ENCODE measurements around the gene GPR142.

Gene GPR142

DNA sequence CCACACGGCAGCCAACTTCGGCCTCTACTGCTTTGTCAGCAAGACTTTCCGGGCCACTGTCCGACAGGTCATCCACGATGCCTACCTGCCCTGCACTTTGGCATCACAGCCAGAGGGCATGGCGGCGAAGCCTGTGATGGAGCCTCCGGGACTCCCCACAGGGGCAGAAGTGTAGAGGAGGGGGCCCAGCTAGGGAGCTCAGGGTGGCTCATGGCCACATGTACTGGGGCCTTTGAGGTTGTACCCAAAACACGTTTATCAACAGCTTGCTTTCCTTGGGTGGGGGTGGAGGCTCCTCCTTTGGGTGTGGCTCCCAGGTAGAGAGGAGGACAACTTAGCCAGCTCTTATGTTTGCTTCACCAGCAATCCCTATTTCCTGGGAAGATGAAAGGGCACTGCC is 5.1 kb downstream of the GPR142 start:
- Mint-ChIP-seq H3K9me3 (ENCODE audit: low read depth) (no peaks in the 10 kb centered on the region), H3K4me1 (ENCODE audit: low read depth) (peaks cover 12% of the 10 kb centered on the region), H3K27me3 (peaks cover 2% of the 10 kb centered on the region), H3K27ac (no peak overlapping the region), H3K4me3 (no peak overlapping the region), H3K36me3 (no peaks in the 10 kb centered on the region)

DNA sequence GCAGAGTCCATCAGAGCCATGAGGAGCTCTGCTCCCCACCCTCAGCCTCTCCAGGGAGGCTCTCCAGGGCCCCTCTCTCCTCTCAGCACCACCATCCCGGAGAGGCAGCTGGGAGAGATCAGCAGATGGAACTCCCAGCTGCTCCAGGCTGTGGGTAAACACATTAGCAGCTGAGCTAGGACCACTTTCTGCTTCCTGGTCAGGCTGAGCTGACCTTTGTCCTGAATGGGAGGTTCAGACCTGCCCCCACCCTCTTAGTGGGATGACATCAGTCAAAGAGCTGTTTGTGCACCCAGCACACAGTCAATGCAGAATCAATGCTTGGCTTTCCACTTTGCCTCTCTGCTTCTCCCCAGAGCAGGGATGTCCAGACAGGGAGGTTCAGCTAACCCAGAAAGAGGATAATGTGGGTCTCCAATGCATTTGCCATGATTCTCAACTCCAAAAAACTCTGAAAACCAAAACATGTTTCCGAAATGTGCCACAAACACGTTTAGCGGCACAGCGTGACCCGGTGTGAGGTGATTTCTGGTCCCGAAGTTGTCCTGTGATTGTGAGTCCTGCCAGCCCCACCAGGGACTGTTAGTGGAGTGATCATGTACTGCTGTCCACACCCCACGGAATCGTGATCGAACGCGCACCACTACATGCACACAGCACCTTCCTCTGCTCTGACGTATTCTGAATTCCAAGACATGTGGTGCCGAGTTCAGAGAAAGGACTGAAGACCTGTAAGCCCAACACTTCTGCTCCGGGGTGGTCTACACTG is 6.7 kb downstream of the GPR142 start:
- no peaks in the 10 kb centered on the region for H3K9me3 Mint-ChIP-seq (ENCODE audit: low read depth)
- H3K27ac Mint-ChIP-seq: no peak overlapping the region
- H3K4me3 Mint-ChIP-seq: no peak overlapping the region
- no peaks in the 10 kb centered on the region for H3K36me3 Mint-ChIP-seq
- H3K4me1 Mint-ChIP-seq (ENCODE audit: low read depth): peaks cover 7% of the 10 kb centered on the region
- peaks cover 2% of the 10 kb centered on the region for H3K27me3 Mint-ChIP-seq

DNA sequence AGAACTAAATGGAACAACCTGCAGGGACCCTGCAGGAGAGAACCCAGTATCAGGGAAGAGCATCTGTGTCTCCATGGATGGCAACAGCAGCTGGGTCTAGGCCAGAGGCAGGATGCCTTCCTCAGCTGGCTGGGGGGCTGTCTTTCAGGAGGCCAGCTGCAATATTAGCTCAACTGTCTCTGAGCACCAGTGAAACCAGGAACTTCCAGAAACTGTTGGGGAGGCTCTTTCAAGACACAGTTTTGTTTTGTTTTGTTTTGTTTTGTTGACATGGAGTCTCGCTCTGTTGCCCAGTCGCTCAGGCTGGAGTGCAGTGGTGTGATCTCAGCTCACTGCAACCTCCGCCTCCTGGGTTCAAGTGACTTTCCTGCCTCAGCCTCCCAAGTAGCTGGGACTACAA is 7.6 kb downstream of the GPR142 start:
- Mint-ChIP-seq H3K4me1 (ENCODE audit: low read depth) (no peaks in the 10 kb centered on the region), H3K27me3 (no peaks in the 10 kb centered on the region), H3K27ac (no peak overlapping the region), H3K36me3 (no peaks in the 10 kb centered on the region), H3K4me3 (no peak overlapping the region), H3K9me3 (ENCODE audit: low read depth) (no peaks in the 10 kb centered on the region)

GRCh38 chr17:74379495-74380085 is 12.3 kb downstream of the GPR142 start:
- Mint-ChIP-seq H3K27me3 (no peaks in the 10 kb centered on the region), H3K36me3 (no peaks in the 10 kb centered on the region), H3K27ac (no peak overlapping the region), H3K4me3 (no peak overlapping the region), H3K9me3 (ENCODE audit: low read depth) (no peaks in the 10 kb centered on the region), H3K4me1 (ENCODE audit: low read depth) (no peaks in the 10 kb centered on the region)

DNA sequence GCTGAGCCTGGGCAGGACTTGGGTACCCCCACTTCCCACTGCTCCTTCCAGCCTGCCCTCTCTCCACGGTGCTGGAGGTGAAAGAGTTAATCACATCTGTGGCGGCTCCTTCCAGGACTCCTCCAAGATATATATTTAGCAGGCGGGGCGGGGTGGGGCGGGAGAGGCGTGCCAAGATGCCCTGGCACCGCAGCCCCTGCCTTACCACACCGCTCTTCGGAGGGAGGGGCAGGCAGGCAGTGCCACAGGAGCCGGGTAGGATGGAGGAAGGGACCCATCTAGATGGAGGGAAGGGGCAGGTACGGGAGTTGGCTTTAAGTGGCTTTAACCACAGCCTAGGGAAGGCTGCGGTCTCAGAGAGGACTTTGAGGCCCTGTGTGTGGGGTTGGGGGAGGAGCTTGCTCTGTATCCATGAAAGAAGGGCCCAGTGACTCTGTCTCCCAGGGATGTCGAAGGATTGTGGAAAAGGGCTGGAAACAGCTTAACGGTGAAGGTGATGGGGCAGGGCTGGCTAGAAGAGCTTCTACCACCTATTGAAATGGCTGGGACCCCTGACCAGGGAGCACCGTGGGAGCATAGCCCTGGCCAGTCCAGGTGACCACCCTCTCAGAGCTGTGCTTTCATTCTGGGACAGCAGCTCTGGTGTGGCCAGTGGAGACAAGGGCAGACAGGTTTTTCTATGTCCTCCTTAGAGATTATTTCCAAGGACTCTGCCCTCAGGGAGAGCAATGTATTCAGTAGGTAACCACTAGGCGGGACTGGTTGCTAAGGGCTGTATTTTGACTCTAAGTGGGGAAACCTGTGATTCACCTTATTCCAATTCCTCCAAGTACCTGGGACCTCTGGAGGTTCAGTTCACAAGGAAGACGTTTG is 13.0 kb downstream of the GPR142 start:
- H3K4me3 Mint-ChIP-seq: no peak overlapping the region
- H3K4me1 Mint-ChIP-seq (ENCODE audit: low read depth): no peaks in the 10 kb centered on the region
- no peaks in the 10 kb centered on the region for H3K27me3 Mint-ChIP-seq
- H3K36me3 Mint-ChIP-seq: no peaks in the 10 kb centered on the region
- H3K9me3 Mint-ChIP-seq (ENCODE audit: low read depth): no peaks in the 10 kb centered on the region
- no peak overlapping the region for H3K27ac Mint-ChIP-seq

DNA sequence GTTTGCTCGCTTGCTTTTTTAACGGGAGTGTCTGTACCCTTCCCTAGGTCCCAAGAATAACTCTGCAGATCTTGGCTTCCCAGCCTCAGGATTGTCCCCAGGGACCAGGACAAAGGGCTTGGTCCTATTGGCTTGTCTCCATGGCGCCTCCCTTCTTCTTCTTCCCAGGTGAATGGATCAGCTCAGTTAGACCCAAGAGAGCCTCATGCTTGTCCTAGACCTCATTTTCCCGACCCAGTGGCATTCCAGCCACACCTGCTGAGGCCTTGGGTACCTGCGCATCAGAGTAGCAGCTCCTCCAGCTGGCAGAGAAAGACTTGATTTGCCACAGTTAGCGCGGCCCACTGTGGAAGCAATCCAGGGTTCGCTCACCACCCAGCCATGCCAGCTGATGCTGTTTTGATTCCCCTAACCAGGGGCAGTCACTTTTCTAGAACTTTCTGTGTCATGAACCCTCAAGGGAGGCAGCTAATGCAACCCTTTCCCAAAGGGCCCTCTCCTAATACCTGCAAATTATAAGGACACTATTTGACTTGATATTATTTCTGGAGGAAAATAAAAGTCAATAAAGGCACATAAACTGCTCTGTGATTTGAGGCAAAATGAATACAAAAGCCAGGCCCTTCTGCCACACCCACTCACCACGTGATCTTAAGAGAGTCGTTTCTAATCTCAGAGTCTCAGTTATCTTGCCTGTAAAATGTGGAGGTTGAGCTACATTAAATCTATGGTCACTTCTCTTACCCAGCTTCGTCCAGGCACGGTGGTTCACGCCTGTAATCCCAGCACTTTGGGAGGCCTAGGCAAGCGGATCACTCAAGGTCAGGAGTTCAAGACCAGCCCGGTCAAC is 13.9 kb downstream of the GPR142 start:
- Mint-ChIP-seq H3K36me3 (no peaks in the 10 kb centered on the region), H3K27me3 (no peaks in the 10 kb centered on the region), H3K27ac (no peak overlapping the region), H3K4me1 (ENCODE audit: low read depth) (no peaks in the 10 kb centered on the region), H3K4me3 (no peak overlapping the region), H3K9me3 (ENCODE audit: low read depth) (no peaks in the 10 kb centered on the region)

GRCh38 chr17:74383141-74383540 is 15.8 kb downstream of the GPR142 start:
- no peaks in the 10 kb centered on the region for H3K9me3 Mint-ChIP-seq (ENCODE audit: low read depth)
- no peak overlapping the region for H3K27ac Mint-ChIP-seq
- no peaks in the 10 kb centered on the region for H3K27me3 Mint-ChIP-seq
- H3K4me1 Mint-ChIP-seq (ENCODE audit: low read depth): no peaks in the 10 kb centered on the region
- no peaks in the 10 kb centered on the region for H3K36me3 Mint-ChIP-seq
- H3K4me3 Mint-ChIP-seq: no peak overlapping the region

- Mint-ChIP-seq H3K4me1 (ENCODE audit: low read depth) (no peaks in the 10 kb centered on the region), H3K27me3 (no peaks in the 10 kb centered on the region), H3K36me3 (no peaks in the 10 kb centered on the region), H3K27ac (no peak overlapping the region), H3K9me3 (ENCODE audit: low read depth) (no peaks in the 10 kb centered on the region), H3K4me3 (no peak overlapping the region)
Observed at GRCh38 chr17:74385201-74385600, 17.9 kb downstream of the GPR142 start.

GRCh38 chr17:74386386-74386785 is 19.1 kb downstream of the GPR142 start:
- no peaks in the 10 kb centered on the region for H3K9me3 Mint-ChIP-seq (ENCODE audit: low read depth)
- H3K27ac Mint-ChIP-seq: no peak overlapping the region
- H3K4me3 Mint-ChIP-seq: no peak overlapping the region
- H3K4me1 Mint-ChIP-seq (ENCODE audit: low read depth): no peaks in the 10 kb centered on the region
- H3K27me3 Mint-ChIP-seq: no peaks in the 10 kb centered on the region
- no peaks in the 10 kb centered on the region for H3K36me3 Mint-ChIP-seq

DNA sequence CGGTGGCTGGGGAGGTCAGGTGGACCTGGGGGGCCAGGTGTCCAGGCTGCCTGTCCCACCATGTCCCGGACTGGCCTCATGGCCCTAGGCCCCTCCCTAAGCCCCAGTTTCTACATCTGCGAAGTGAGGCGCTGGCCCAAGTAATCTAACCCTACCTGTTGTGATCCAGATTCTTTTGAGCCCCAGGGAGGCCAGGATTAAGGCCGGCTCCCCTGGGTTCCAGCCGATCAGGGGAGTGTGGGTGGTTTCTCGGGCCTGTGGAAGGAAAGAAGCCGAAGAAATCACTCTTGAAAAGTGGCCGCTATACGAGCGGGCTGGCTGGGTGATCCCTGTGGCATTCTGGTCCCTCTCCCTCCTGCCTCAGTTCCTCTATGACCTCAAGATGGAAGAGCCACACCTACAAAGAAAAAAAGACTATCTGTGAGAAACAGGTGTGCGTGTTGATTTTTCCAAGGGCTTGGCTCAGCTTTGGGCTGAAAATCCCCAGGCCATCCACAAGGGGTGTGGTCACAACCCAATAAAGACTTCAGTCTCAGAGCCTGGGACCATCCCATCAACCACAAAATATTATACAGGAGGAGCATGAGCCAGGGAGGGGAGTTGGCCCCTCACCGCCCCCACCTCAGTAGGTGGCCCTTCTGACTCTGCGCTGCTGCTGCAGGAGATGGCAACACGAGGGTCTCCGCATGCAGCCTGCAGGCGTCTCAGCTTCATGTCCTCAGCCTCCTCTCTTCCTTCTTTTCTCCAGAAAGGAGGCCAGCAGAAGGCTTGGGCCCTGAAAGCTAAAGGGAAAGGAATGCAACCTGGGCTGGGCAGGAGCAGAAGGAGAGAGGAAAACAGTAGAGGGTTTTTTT is 20.3 kb downstream of the GPR142 start:
- H3K27ac Mint-ChIP-seq: no peak overlapping the region
- H3K36me3 Mint-ChIP-seq: no peaks in the 10 kb centered on the region
- no peaks in the 10 kb centered on the region for H3K27me3 Mint-ChIP-seq
- no peaks in the 10 kb centered on the region for H3K4me1 Mint-ChIP-seq (ENCODE audit: low read depth)
- H3K9me3 Mint-ChIP-seq (ENCODE audit: low read depth): no peaks in the 10 kb centered on the region
- no peak overlapping the region for H3K4me3 Mint-ChIP-seq

DNA sequence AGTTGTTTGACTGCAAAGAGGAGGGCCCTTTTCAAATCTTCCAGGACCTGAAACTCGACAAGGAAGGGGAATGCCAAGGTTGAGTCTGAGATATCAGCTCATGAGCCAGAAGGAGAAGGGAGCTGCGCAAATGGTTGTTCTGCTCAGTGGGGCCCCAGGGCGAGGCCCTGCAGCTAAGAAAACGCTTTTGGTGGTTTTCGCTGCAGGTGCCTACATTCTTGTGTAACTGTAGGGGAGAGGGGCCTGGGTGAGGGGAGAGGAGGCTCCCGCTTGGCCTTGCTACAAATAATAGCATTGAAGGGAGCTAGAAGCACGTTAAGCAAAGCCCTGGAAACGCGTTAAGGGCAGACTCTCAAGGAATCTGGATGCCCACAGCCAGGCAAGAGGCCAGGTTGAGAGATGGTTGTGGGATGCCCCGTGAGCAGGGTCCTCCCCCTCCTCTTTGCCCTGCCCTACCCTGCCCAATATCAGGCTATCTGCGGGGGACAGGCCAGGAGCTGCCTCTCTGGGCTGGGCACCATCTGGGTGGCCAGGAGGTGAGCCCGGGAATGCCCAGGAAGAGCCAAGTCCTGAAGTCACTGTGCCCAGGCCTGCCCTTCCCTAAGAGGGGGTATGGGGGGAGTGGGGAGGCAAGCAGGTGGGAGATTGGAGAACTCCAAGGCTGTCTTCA is 21.9 kb downstream of the GPR142 start:
- Mint-ChIP-seq H3K4me3 (no peak overlapping the region), H3K4me1 (ENCODE audit: low read depth) (no peaks in the 10 kb centered on the region), H3K27ac (no peak overlapping the region)

DNA sequence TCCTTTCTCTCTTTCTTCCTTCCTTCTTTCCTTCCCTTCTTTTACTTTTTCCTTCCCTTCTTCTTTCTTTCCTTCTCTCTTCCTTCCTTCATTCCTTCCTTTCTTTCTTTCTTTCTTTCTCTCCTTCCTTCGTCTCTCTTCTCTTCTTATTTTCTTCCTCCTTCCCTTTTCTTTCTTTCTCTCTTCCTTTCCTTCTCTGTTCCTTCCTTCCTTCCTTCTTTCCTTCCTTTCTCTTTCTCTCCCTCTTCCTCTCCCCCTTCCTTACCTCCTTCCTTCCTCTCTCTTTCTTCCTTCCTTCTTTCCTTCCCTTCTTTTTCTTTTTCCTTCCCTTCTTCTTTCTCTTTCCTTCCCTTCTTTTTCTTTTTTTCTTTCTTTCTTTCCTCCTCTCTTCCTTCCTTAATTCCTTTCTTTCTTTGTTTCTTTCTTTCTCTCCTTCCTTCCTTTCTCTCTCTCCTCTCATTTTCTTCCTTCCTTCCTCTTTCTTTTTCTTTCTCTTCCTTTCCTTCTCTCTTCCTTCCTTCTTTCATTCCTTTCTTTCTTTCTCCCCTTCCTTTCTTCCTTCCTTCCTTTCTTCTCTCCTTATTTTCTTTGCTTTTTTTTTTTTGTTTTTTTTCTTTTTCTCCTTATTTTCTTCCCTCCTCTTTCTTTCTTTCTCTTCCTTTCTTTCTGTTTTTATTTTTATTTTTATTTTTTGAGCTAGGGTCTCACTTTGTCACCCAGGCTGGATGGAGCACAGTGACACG is 22.8 kb downstream of the GPR142 start:
- no peaks in the 10 kb centered on the region for H3K4me1 Mint-ChIP-seq (ENCODE audit: low read depth)
- no peaks in the 10 kb centered on the region for H3K36me3 Mint-ChIP-seq
- no peaks in the 10 kb centered on the region for H3K27me3 Mint-ChIP-seq
- no peak overlapping the region for H3K27ac Mint-ChIP-seq
- no peak overlapping the region for H3K4me3 Mint-ChIP-seq
- H3K9me3 Mint-ChIP-seq (ENCODE audit: low read depth): no peaks in the 10 kb centered on the region

More for the DNA sequence above, 21.9 kb downstream of the GPR142 start:
- Mint-ChIP-seq H3K36me3 (no peaks in the 10 kb centered on the region), H3K9me3 (ENCODE audit: low read depth) (no peaks in the 10 kb centered on the region), H3K27me3 (no peaks in the 10 kb centered on the region)

All from activated naive CD8-positive, alpha-beta T cell (primary cell).